K562 (cell line): ENCODE data around the gene PCSK7. TPM values are rescaled to one million over a fixed set of nuclear protein-coding genes. Genes with fewer than 3 reads are reported as not detected.

ENCODE experiments used
- MTA1 ChIP-seq: fragments of 450-650 bp; IDR thresholded peaks from 2 replicates; pipeline ENCODE4 v1.6.1; 2017; ENCODE audit warnings: borderline replicate concordance
- polyA plus RNA-seq, 8 experiments: library from polyadenylated mRNA; depleted of rRNA in 4 of 8; stranded (reverse) in 5 of 8; unstranded in 3 of 8; fragments of >200 nt; fragmentation: Nextera tagmentation in 2 of 8; fragmentation: Illumina TruSeq in 1 of 8; extraction: Ambion mirVana in 2 of 8; extraction: Trizol in 1 of 8; gene quantifications; 2 replicates each; pipeline versions ENCODE4 v1.2.1 to v1.2.3, GENCODE V29; 2011 to 2014; ENCODE audit warnings: inconsistent platforms in 1 of 8, missing spikeins in 1 of 8
- total RNA-seq, 7 experiments: library from RNA; depleted of rRNA in 6 of 7; stranded (reverse); fragments of >200 nt in 6 of 7; fragmentation: Illumina TruSeq in 2 of 7; extraction: Trizol in 2 of 7; gene quantifications; 2 replicates each; pipeline versions ENCODE4 v1.2.1 to v1.2.3, GENCODE V29; 2011 to 2021; ENCODE audit warnings: low replicate concordance in 1 of 7
- TF ChIP-seq, protein P1 (sequence below), 3 experiments: IDR thresholded peaks in 2 of 3; conservative IDR thresholded peaks in 1 of 3; 2 replicates each; pipeline ENCODE4 v1.5.1; 2011 to 2012; ENCODE audit warnings: low read length in 3 of 3, mild to moderate bottlenecking in 3 of 3, control low read depth in 2 of 3, improper control_type of control experiment in 1 of 3, inconsistent platforms in 1 of 3, low read depth in 1 of 3, mixed read lengths in 1 of 3, moderate library complexity in 1 of 3; ENCODE audit not compliant: insufficient read depth in 2 of 3
- TF ChIP-seq, protein P2 (sequence below): IDR thresholded peaks from 2 replicates; pipeline ENCODE4 v1.6.1; 2011; ENCODE audit warnings: borderline replicate concordance, low read depth, mild to moderate bottlenecking, moderate library complexity, low read length; ENCODE audit not compliant: insufficient read depth, poor library complexity, severe bottlenecking

Gene PCSK7
- total and polyA plus RNA-seq, 9 of the 15 experiments (the other 6 are each of a cell fraction or from before 2014, with no cell fraction given): 3.1 to 29.2 (median 15.6) TPM

- TF ChIP-seq, protein P1, sequence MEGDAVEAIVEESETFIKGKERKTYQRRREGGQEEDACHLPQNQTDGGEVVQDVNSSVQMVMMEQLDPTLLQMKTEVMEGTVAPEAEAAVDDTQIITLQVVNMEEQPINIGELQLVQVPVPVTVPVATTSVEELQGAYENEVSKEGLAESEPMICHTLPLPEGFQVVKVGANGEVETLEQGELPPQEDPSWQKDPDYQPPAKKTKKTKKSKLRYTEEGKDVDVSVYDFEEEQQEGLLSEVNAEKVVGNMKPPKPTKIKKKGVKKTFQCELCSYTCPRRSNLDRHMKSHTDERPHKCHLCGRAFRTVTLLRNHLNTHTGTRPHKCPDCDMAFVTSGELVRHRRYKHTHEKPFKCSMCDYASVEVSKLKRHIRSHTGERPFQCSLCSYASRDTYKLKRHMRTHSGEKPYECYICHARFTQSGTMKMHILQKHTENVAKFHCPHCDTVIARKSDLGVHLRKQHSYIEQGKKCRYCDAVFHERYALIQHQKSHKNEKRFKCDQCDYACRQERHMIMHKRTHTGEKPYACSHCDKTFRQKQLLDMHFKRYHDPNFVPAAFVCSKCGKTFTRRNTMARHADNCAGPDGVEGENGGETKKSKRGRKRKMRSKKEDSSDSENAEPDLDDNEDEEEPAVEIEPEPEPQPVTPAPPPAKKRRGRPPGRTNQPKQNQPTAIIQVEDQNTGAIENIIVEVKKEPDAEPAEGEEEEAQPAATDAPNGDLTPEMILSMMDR (IDR thresholded peaks at IDR 0.05 in 2 of 3, conservative IDR thresholded peaks at IDR 0.05 in 1 of 3; ENCODE audit: insufficient read depth in 2 of 3, low read depth in 1 of 3, low read length in 3 of 3): peak; percentile 83 to 88 (median 84)
- no peak for TF ChIP-seq MTA1
- TF ChIP-seq, protein P2, sequence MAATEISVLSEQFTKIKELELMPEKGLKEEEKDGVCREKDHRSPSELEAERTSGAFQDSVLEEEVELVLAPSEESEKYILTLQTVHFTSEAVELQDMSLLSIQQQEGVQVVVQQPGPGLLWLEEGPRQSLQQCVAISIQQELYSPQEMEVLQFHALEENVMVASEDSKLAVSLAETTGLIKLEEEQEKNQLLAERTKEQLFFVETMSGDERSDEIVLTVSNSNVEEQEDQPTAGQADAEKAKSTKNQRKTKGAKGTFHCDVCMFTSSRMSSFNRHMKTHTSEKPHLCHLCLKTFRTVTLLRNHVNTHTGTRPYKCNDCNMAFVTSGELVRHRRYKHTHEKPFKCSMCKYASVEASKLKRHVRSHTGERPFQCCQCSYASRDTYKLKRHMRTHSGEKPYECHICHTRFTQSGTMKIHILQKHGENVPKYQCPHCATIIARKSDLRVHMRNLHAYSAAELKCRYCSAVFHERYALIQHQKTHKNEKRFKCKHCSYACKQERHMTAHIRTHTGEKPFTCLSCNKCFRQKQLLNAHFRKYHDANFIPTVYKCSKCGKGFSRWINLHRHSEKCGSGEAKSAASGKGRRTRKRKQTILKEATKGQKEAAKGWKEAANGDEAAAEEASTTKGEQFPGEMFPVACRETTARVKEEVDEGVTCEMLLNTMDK: peak; percentile 6
These were observed 5.2 kb downstream of the PCSK7 start (continued) for GRCh38 chr11:117226388-117227385.
